K562 (cell line): ENCODE measurements around the gene CPT1C. TPM values are rescaled to one million over a fixed set of nuclear protein-coding genes. Genes with fewer than 3 reads are reported as not detected.

Experiments used
- CEBPG ChIP-seq, 3 experiments: fragments of 200-800 bp in 1 of 3; sonication (Bioruptor generic) in 1 of 3; sonication (generic) in 1 of 3; formaldehyde crosslinking in 1 of 3; IDR thresholded peaks in 2 of 3; conservative IDR thresholded peaks in 1 of 3; 2 replicates each; pipeline versions ENCODE4 v1.6.1 to v1.8.0; 2016 to 2022; ENCODE audit warnings: missing compliant biosample characterization in 2 of 3, missing genetic modification characterization in 2 of 3, mild to moderate bottlenecking in 1 of 3, missing genetic modification reagents in 1 of 3
- DDX20 ChIP-seq: fragments of 450-650 bp; IDR thresholded peaks from 2 replicates; pipeline ENCODE4 v1.6.1; 2016; ENCODE audit warnings: missing genetic modification characterization, low read depth, mild to moderate bottlenecking, missing compliant biosample characterization, moderate library complexity
- EHMT2 ChIP-seq: fragments of 450-650 bp; IDR thresholded peaks from 2 replicates; pipeline ENCODE4 v1.6.1; 2018; ENCODE audit warnings: antibody characterized with exemption
- HNRNPK ChIP-seq: fragments of 200-400 bp; formaldehyde crosslinking; IDR thresholded peaks from one replicate; pipeline ENCODE4 v1.6.1; 2018; ENCODE audit warnings: mild to moderate bottlenecking, low read depth, low read length; ENCODE audit not compliant: poor library complexity, severe bottlenecking
- L3MBTL2 ChIP-seq: fragments of 450-650 bp; IDR thresholded peaks from 2 replicates; pipeline ENCODE4 v1.6.1; 2016; ENCODE audit warnings: mild to moderate bottlenecking, moderate library complexity
- MAZ ChIP-seq, 2 experiments: fragments of 450-650 bp in 1 of 2; sonication (generic) in 1 of 2; formaldehyde crosslinking; IDR thresholded peaks in 1 of 2; conservative IDR thresholded peaks in 1 of 2; 2 replicates each; pipeline versions ENCODE4 v1.4.0 to v1.5.0; 2020; ENCODE audit warnings: mild to moderate bottlenecking in 1 of 2, missing genetic modification reagents in 1 of 2
- MTA2 ChIP-seq: fragments of 450-650 bp; IDR thresholded peaks from 2 replicates; pipeline ENCODE4 v1.6.1; 2016; ENCODE audit warnings: low read depth
- NR1H2 ChIP-seq: sonication (generic); formaldehyde crosslinking; IDR thresholded peaks from 2 replicates; pipeline ENCODE4 v1.4.0; 2020; ENCODE audit warnings: mild to moderate bottlenecking, missing genetic modification reagents
- PHF21A ChIP-seq: fragments of 450-650 bp; IDR thresholded peaks from 2 replicates; pipeline ENCODE4 v1.6.1; 2017; ENCODE audit warnings: low read depth, borderline replicate concordance
- ZNF165 ChIP-seq: fragments of 250-450 bp; sonication (Bioruptor Pico); IDR thresholded peaks from 2 replicates; pipeline ENCODE4 v1.4.0; 2020; ENCODE audit warnings: borderline replicate concordance
- ZNF184 ChIP-seq: sonication (generic); formaldehyde crosslinking; IDR thresholded peaks from 2 replicates; pipeline ENCODE4 v1.5.0; 2020; ENCODE audit warnings: missing genetic modification reagents
- ZNF764 ChIP-seq: fragments of 250-450 bp; sonication (Bioruptor Pico); IDR thresholded peaks from 2 replicates; pipeline ENCODE4 v1.4.0; 2020; ENCODE audit warnings: low read depth, mild to moderate bottlenecking, moderate library complexity
- polyA plus RNA-seq, 8 experiments: library from polyadenylated mRNA; depleted of rRNA in 4 of 8; stranded (reverse) in 5 of 8; unstranded in 3 of 8; fragments of >200 nt; fragmentation: Nextera tagmentation in 2 of 8; fragmentation: Illumina TruSeq in 1 of 8; extraction: Ambion mirVana in 2 of 8; extraction: Trizol in 1 of 8; gene quantifications; 2 replicates each; pipeline versions ENCODE4 v1.2.1 to v1.2.3, GENCODE V29; 2011 to 2014; ENCODE audit warnings: inconsistent platforms in 1 of 8, missing spikeins in 1 of 8
- total RNA-seq, 7 experiments: library from RNA; depleted of rRNA in 6 of 7; stranded (reverse); fragments of >200 nt in 6 of 7; fragmentation: Illumina TruSeq in 2 of 7; extraction: Trizol in 2 of 7; gene quantifications; 2 replicates each; pipeline versions ENCODE4 v1.2.1 to v1.2.3, GENCODE V29; 2011 to 2021; ENCODE audit warnings: low replicate concordance in 1 of 7
- TF ChIP-seq, protein P1 (sequence below): fragments of 450-650 bp; IDR thresholded peaks from 2 replicates; pipeline ENCODE4 v1.6.1; 2017; ENCODE audit warnings: antibody characterized with exemption, mild to moderate bottlenecking
- TF ChIP-seq, protein P2 (sequence below), 3 experiments: IDR thresholded peaks in 2 of 3; conservative IDR thresholded peaks in 1 of 3; 2 replicates each; pipeline ENCODE4 v1.5.1; 2011 to 2012; ENCODE audit warnings: low read length in 3 of 3, mild to moderate bottlenecking in 3 of 3, control low read depth in 2 of 3, improper control_type of control experiment in 1 of 3, inconsistent platforms in 1 of 3, low read depth in 1 of 3, mixed read lengths in 1 of 3, moderate library complexity in 1 of 3; ENCODE audit not compliant: insufficient read depth in 2 of 3
- TF ChIP-seq, protein P3 (sequence below): sonication (generic); formaldehyde crosslinking; IDR thresholded peaks from 2 replicates; pipeline ENCODE4 v1.8.0; 2022; ENCODE audit warnings: missing genetic modification reagents, mild to moderate bottlenecking, moderate library complexity, borderline replicate concordance
- TF ChIP-seq, protein P4 (sequence below): fragments of 200-400 bp; formaldehyde crosslinking; IDR thresholded peaks from 2 replicates; pipeline ENCODE4 v1.6.1; 2017; ENCODE audit warnings: mild to moderate bottlenecking, low read depth, low read length, moderate library complexity

Gene CPT1C
- total and polyA plus RNA-seq, 9 of the 15 experiments (the other 6 are each of a cell fraction or from before 2014, with no cell fraction given) = 1.9 to 12.3 (median 3.0) TPM

- TF ChIP-seq, protein P1, sequence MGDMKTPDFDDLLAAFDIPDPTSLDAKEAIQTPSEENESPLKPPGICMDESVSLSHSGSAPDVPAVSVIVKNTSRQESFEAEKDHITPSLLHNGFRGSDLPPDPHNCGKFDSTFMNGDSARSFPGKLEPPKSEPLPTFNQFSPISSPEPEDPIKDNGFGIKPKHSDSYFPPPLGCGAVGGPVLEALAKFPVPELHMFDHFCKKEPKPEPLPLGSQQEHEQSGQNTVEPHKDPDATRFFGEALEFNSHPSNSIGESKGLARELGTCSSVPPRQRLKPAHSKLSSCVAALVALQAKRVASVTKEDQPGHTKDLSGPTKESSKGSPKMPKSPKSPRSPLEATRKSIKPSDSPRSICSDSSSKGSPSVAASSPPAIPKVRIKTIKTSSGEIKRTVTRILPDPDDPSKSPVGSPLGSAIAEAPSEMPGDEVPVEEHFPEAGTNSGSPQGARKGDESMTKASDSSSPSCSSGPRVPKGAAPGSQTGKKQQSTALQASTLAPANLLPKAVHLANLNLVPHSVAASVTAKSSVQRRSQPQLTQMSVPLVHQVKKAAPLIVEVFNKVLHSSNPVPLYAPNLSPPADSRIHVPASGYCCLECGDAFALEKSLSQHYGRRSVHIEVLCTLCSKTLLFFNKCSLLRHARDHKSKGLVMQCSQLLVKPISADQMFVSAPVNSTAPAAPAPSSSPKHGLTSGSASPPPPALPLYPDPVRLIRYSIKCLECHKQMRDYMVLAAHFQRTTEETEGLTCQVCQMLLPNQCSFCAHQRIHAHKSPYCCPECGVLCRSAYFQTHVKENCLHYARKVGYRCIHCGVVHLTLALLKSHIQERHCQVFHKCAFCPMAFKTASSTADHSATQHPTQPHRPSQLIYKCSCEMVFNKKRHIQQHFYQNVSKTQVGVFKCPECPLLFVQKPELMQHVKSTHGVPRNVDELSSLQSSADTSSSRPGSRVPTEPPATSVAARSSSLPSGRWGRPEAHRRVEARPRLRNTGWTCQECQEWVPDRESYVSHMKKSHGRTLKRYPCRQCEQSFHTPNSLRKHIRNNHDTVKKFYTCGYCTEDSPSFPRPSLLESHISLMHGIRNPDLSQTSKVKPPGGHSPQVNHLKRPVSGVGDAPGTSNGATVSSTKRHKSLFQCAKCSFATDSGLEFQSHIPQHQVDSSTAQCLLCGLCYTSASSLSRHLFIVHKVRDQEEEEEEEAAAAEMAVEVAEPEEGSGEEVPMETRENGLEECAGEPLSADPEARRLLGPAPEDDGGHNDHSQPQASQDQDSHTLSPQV = peak; percentile 24; the same call in 1 of the 2 replicates
- TF ChIP-seq ZNF764 (CRISPR knock-in tag) = 0 out of 2 replicates have a peak, but pooled peaks have one; percentile 69
- TF ChIP-seq, protein P2, sequence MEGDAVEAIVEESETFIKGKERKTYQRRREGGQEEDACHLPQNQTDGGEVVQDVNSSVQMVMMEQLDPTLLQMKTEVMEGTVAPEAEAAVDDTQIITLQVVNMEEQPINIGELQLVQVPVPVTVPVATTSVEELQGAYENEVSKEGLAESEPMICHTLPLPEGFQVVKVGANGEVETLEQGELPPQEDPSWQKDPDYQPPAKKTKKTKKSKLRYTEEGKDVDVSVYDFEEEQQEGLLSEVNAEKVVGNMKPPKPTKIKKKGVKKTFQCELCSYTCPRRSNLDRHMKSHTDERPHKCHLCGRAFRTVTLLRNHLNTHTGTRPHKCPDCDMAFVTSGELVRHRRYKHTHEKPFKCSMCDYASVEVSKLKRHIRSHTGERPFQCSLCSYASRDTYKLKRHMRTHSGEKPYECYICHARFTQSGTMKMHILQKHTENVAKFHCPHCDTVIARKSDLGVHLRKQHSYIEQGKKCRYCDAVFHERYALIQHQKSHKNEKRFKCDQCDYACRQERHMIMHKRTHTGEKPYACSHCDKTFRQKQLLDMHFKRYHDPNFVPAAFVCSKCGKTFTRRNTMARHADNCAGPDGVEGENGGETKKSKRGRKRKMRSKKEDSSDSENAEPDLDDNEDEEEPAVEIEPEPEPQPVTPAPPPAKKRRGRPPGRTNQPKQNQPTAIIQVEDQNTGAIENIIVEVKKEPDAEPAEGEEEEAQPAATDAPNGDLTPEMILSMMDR (IDR thresholded peaks at IDR 0.05 in 2 of 3, conservative IDR thresholded peaks at IDR 0.05 in 1 of 3; ENCODE audit: insufficient read depth in 2 of 3, low read depth in 1 of 3, low read length in 3 of 3) = peak; percentile 95 to 96 (median 96)
- no peak for TF ChIP-seq CEBPG (CRISPR knock-in tag; IDR thresholded peaks at IDR 0.05)
- no peak for TF ChIP-seq CEBPG (tag; conservative IDR thresholded peaks at IDR 0.05 in 1 of 2, IDR thresholded peaks at IDR 0.05 in 1 of 2)
- peak; percentile 62 for TF ChIP-seq L3MBTL2
- no peak for TF ChIP-seq ZNF184 (CRISPR knock-in tag)
- TF ChIP-seq ZNF165 (CRISPR knock-in tag) = no peak
- TF ChIP-seq DDX20 = no peak
- TF ChIP-seq, protein P3, sequence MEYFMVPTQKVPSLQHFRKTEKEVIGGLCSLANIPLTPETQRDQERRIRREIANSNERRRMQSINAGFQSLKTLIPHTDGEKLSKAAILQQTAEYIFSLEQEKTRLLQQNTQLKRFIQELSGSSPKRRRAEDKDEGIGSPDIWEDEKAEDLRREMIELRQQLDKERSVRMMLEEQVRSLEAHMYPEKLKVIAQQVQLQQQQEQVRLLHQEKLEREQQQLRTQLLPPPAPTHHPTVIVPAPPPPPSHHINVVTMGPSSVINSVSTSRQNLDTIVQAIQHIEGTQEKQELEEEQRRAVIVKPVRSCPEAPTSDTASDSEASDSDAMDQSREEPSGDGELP (CRISPR knock-in tag) = peak; percentile 76; the same call in 1 of the 2 replicates
- 0 out of 2 replicates have a peak, but pooled peaks have one; percentile 52 for TF ChIP-seq NR1H2 (CRISPR knock-in tag)
- TF ChIP-seq MAZ (CRISPR knock-in tag; conservative IDR thresholded peaks at IDR 0.05 in 1 of 2, IDR thresholded peaks at IDR 0.05 in 1 of 2) = peak; percentile 42 to 65; a peak in 2 of 4 replicates
- TF ChIP-seq HNRNPK = no peak
- no peak for TF ChIP-seq PHF21A
- TF ChIP-seq MTA2 = no peak
- TF ChIP-seq EHMT2 = no peak
- TF ChIP-seq, protein P4, sequence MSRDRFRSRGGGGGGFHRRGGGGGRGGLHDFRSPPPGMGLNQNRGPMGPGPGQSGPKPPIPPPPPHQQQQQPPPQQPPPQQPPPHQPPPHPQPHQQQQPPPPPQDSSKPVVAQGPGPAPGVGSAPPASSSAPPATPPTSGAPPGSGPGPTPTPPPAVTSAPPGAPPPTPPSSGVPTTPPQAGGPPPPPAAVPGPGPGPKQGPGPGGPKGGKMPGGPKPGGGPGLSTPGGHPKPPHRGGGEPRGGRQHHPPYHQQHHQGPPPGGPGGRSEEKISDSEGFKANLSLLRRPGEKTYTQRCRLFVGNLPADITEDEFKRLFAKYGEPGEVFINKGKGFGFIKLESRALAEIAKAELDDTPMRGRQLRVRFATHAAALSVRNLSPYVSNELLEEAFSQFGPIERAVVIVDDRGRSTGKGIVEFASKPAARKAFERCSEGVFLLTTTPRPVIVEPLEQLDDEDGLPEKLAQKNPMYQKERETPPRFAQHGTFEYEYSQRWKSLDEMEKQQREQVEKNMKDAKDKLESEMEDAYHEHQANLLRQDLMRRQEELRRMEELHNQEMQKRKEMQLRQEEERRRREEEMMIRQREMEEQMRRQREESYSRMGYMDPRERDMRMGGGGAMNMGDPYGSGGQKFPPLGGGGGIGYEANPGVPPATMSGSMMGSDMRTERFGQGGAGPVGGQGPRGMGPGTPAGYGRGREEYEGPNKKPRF = no peak
Observed at GRCh38 chr19:49680421-49681351, 10.2 kb upstream of the CPT1C start (continued).
